HepG2 (cell line): Measurements from ENCODE around the gene CCN6. TPM values are rescaled to one million over a fixed set of nuclear protein-coding genes. Genes with fewer than 3 reads are reported as not detected.

ENCODE experiments used
- FOSL1 ChIP-seq: sonication (generic); formaldehyde crosslinking; IDR thresholded peaks from 2 replicates; pipeline ENCODE4 v1.9.0; 2021; ENCODE audit warnings: missing genetic modification reagents, borderline replicate concordance
- HCFC1 ChIP-seq: fragments of 150-350 bp; IDR thresholded peaks from 2 replicates; pipeline ENCODE4 v1.6.1; 2014; ENCODE audit warnings: low read depth, low read length
- HNRNPK ChIP-seq: fragments of 200-400 bp; formaldehyde crosslinking; IDR thresholded peaks from 2 replicates; pipeline ENCODE4 v1.6.1; 2018; ENCODE audit warnings: low read length, low read depth, moderate library complexity, mild to moderate bottlenecking; ENCODE audit not compliant: poor library complexity, severe bottlenecking
- REPIN1 ChIP-seq: sonication (generic); formaldehyde crosslinking; IDR thresholded peaks from 2 replicates; pipeline ENCODE4 v1.8.0; 2022; ENCODE audit warnings: missing genetic modification reagents, low read depth, mild to moderate bottlenecking, borderline replicate concordance
- RFX3 ChIP-seq: IDR thresholded peaks from 2 replicates; pipeline ENCODE4 v1.6.1; 2016; ENCODE audit warnings: missing biosample characterization, missing genetic modification reagents
- SOX6 ChIP-seq, 2 experiments: fragments of 450-650 bp in 1 of 2; sonication (generic) in 1 of 2; formaldehyde crosslinking in 1 of 2; IDR thresholded peaks; 2 replicates each; pipeline versions ENCODE4 v1.4.0 to v1.6.1; 2017 to 2020; ENCODE audit warnings: antibody characterized with exemption in 1 of 2, mild to moderate bottlenecking in 1 of 2, missing genetic modification reagents in 1 of 2
- TAF15 ChIP-seq: fragments of 200-400 bp; formaldehyde crosslinking; IDR thresholded peaks from one replicate; pipeline ENCODE4 v1.6.1; 2018; ENCODE audit warnings: mild to moderate bottlenecking, low read depth, low read length; ENCODE audit not compliant: poor library complexity, severe bottlenecking
- ZFP1 ChIP-seq: IDR thresholded peaks from 2 replicates; pipeline ENCODE4 v1.6.1; 2016
- ZKSCAN8 ChIP-seq: IDR thresholded peaks from 2 replicates; pipeline ENCODE4 v1.6.1; 2016; ENCODE audit warnings: borderline replicate concordance, missing genetic modification reagents, missing compliant biosample characterization
- ZNF205 ChIP-seq: IDR thresholded peaks from 2 replicates; pipeline ENCODE4 v1.6.1; 2018; ENCODE audit warnings: missing biosample characterization, missing genetic modification reagents
- ZNF224 ChIP-seq: sonication (generic); formaldehyde crosslinking; IDR thresholded peaks from 2 replicates; pipeline ENCODE4 v1.5.0; 2020; ENCODE audit warnings: mild to moderate bottlenecking, missing genetic modification reagents
- ZNF510 ChIP-seq: sonication (generic); formaldehyde crosslinking; IDR thresholded peaks from 2 replicates; pipeline ENCODE4 v1.4.0; 2020; ENCODE audit warnings: low read depth, mild to moderate bottlenecking, missing genetic modification reagents
- polyA plus RNA-seq, 8 experiments: library from polyadenylated mRNA; depleted of rRNA in 3 of 8; stranded (reverse) in 7 of 8; unstranded in 1 of 8; fragments of >200 nt; fragmentation: Illumina TruSeq in 4 of 8; extraction: Trizol in 4 of 8; gene quantifications; 2 replicates each; pipeline versions ENCODE4 v1.2.1 to v1.2.3, GENCODE V29; 2011 to 2016; ENCODE audit warnings: low read depth in 4 of 8, missing spikeins in 1 of 8, mixed read lengths in 1 of 8; ENCODE audit not compliant: insufficient read depth in 1 of 8
- total RNA-seq, 5 experiments: library from RNA; depleted of rRNA; stranded (reverse); fragments of >200 nt; fragmentation: Illumina TruSeq; extraction: Trizol; gene quantifications; 2 replicates each; pipeline ENCODE4 v1.2.3, GENCODE V29; 2016; ENCODE audit warnings: low read depth in 1 of 5
- TF ChIP-seq, protein P1 (sequence below): sonication (generic); formaldehyde crosslinking; IDR thresholded peaks from 2 replicates; pipeline ENCODE4 v1.5.0; 2020; ENCODE audit warnings: mild to moderate bottlenecking, missing genetic modification reagents
- TF ChIP-seq, protein P2 (sequence below): sonication (generic); formaldehyde crosslinking; IDR thresholded peaks from 2 replicates; pipeline ENCODE4 v1.4.0; 2020; ENCODE audit warnings: missing genetic modification reagents
- TF ChIP-seq, protein P3 (sequence below): sonication (generic); formaldehyde crosslinking; IDR thresholded peaks from 2 replicates; pipeline ENCODE4 v1.8.0; 2022; ENCODE audit warnings: mild to moderate bottlenecking, missing genetic modification reagents, borderline replicate concordance
- TF ChIP-seq, protein P4 (sequence below): sonication (generic); formaldehyde crosslinking; IDR thresholded peaks from 2 replicates; pipeline ENCODE4 v1.5.1; 2020; ENCODE audit warnings: mild to moderate bottlenecking, moderate library complexity, missing genetic modification reagents
- TF ChIP-seq, protein P5 (sequence below): sonication (generic); formaldehyde crosslinking; IDR thresholded peaks from 2 replicates; pipeline ENCODE4 v1.4.0; 2020; ENCODE audit warnings: mild to moderate bottlenecking, low read depth, missing genetic modification reagents
- TF ChIP-seq, protein P6 (sequence below): IDR thresholded peaks from 2 replicates; pipeline ENCODE4 v1.6.1; 2016; ENCODE audit warnings: mild to moderate bottlenecking

The CCN6 gene
- total and polyA plus RNA-seq, 2 of the 13 experiments (the other 11 are each of a cell fraction or from before 2014, with no cell fraction given) = not detected

DNA sequence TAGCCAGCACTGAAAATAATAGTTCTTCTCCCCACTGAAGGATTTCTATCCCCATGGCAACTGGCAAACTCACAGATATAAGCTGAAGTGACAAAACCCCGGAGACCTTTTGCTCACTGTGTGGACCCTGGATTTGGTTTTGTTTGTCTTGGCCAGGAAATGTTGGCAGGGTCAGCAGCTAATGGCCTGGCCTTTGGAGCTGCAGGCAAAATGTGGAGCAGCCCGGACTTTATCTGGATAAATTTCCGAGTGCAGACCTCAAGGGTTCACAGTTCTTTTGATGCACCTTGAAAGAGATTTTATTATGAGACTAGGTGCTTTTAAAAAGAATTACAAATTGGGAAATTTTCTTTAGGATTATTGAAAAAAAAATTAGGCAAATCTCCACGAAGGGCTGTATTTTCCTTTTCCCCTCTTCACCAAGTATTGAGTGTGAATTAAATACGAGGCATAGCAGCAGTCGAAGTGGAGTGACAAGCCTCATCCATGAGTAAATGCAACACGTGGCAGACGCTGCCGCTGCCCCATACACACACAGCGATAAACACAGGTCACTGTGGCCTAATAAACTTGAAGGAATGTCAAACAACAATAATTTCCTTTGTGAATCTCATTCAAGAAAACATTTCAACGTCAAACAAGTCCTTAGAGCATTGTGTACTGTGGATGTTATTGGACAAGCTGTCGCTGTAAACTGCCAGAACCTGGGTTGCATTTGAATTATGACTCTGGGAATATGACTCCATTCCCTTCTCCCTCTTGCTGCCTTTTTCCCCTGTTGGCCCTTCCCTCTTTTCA is 35.1 kb upstream of the CCN6 start (continued):
- TF ChIP-seq, protein P1, sequence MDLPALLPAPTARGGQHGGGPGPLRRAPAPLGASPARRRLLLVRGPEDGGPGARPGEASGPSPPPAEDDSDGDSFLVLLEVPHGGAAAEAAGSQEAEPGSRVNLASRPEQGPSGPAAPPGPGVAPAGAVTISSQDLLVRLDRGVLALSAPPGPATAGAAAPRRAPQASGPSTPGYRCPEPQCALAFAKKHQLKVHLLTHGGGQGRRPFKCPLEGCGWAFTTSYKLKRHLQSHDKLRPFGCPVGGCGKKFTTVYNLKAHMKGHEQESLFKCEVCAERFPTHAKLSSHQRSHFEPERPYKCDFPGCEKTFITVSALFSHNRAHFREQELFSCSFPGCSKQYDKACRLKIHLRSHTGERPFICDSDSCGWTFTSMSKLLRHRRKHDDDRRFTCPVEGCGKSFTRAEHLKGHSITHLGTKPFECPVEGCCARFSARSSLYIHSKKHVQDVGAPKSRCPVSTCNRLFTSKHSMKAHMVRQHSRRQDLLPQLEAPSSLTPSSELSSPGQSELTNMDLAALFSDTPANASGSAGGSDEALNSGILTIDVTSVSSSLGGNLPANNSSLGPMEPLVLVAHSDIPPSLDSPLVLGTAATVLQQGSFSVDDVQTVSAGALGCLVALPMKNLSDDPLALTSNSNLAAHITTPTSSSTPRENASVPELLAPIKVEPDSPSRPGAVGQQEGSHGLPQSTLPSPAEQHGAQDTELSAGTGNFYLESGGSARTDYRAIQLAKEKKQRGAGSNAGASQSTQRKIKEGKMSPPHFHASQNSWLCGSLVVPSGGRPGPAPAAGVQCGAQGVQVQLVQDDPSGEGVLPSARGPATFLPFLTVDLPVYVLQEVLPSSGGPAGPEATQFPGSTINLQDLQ (CRISPR knock-in tag) = no peak
- TF ChIP-seq, protein P2, sequence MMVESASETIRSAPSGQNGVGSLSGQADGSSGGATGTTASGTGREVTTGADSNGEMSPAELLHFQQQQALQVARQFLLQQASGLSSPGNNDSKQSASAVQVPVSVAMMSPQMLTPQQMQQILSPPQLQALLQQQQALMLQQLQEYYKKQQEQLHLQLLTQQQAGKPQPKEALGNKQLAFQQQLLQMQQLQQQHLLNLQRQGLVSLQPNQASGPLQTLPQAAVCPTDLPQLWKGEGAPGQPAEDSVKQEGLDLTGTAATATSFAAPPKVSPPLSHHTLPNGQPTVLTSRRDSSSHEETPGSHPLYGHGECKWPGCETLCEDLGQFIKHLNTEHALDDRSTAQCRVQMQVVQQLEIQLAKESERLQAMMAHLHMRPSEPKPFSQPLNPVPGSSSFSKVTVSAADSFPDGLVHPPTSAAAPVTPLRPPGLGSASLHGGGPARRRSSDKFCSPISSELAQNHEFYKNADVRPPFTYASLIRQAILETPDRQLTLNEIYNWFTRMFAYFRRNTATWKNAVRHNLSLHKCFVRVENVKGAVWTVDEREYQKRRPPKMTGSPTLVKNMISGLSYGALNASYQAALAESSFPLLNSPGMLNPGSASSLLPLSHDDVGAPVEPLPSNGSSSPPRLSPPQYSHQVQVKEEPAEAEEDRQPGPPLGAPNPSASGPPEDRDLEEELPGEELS (CRISPR knock-in tag) = peak; percentile 50; the same call in 1 of the 2 replicates
- TF ChIP-seq ZNF224 (CRISPR knock-in tag) (no peak), REPIN1 (peak; percentile 82), RFX3 (CRISPR knock-in tag) (peak; percentile 90), ZNF510 (0 out of 2 replicates have a peak, but pooled peaks have one; percentile 67), FOSL1 (CRISPR knock-in tag) (no peak), HNRNPK (no peak), ZKSCAN8 (CRISPR knock-in tag) (0 out of 2 replicates have a peak, but pooled peaks have one; percentile 43), HCFC1 (no peak), ZNF205 (peak; percentile 19; the same call in 1 of the 2 replicates), ZFP1 (peak; percentile 89), SOX6 (IDR thresholded peaks at IDR 0.05) (no peak), SOX6 (CRISPR knock-in tag; IDR thresholded peaks at IDR 0.05) (peak; percentile 82), TAF15 (no peak)
- TF ChIP-seq, protein P3, sequence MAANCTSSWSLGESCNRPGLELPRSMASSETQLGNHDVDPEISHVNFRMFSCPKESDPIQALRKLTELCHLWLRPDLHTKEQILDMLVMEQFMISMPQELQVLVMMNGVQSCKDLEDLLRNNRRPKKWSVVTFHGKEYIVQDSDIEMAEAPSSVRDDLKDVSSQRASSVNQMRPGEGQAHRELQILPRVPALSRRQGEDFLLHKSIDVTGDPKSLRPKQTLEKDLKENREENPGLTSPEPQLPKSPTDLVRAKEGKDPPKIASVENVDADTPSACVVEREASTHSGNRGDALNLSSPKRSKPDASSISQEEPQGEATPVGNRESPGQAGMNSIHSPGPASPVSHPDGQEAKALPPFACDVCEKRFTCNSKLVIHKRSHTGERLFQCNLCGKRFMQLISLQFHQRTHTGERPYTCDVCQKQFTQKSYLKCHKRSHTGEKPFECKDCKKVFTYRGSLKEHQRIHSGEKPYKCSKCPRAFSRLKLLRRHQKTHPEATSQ (CRISPR knock-in tag) = peak; percentile 82; the same call in 1 of the 2 replicates
- TF ChIP-seq, protein P4, sequence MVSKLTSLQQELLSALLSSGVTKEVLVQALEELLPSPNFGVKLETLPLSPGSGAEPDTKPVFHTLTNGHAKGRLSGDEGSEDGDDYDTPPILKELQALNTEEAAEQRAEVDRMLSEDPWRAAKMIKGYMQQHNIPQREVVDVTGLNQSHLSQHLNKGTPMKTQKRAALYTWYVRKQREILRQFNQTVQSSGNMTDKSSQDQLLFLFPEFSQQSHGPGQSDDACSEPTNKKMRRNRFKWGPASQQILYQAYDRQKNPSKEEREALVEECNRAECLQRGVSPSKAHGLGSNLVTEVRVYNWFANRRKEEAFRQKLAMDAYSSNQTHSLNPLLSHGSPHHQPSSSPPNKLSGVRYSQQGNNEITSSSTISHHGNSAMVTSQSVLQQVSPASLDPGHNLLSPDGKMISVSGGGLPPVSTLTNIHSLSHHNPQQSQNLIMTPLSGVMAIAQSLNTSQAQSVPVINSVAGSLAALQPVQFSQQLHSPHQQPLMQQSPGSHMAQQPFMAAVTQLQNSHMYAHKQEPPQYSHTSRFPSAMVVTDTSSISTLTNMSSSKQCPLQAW (CRISPR knock-in tag) = peak; percentile 75
- TF ChIP-seq, protein P5, sequence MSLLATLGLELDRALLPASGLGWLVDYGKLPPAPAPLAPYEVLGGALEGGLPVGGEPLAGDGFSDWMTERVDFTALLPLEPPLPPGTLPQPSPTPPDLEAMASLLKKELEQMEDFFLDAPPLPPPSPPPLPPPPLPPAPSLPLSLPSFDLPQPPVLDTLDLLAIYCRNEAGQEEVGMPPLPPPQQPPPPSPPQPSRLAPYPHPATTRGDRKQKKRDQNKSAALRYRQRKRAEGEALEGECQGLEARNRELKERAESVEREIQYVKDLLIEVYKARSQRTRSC (CRISPR knock-in tag) = no peak
- TF ChIP-seq, protein P6, sequence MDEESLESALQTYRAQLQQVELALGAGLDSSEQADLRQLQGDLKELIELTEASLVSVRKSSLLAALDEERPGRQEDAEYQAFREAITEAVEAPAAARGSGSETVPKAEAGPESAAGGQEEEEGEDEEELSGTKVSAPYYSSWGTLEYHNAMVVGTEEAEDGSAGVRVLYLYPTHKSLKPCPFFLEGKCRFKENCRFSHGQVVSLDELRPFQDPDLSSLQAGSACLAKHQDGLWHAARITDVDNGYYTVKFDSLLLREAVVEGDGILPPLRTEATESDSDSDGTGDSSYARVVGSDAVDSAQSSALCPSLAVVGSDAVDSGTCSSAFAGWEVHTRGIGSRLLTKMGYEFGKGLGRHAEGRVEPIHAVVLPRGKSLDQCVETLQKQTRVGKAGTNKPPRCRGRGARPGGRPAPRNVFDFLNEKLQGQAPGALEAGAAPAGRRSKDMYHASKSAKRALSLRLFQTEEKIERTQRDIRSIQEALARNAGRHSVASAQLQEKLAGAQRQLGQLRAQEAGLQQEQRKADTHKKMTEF (CRISPR knock-in tag) = peak; percentile 77; the same call in 1 of the 2 replicates
